Activated gamma-delta T cell treated with Interleukin-2 at 50 U/mL for 16 hours (primary cell): ENCODE results near the gene HS6ST3.

Experiments
- DNase-seq: peaks from one replicate; pipeline ENCODE4 v3.0.0-alpha.2; 2020

The HS6ST3 gene

DNA sequence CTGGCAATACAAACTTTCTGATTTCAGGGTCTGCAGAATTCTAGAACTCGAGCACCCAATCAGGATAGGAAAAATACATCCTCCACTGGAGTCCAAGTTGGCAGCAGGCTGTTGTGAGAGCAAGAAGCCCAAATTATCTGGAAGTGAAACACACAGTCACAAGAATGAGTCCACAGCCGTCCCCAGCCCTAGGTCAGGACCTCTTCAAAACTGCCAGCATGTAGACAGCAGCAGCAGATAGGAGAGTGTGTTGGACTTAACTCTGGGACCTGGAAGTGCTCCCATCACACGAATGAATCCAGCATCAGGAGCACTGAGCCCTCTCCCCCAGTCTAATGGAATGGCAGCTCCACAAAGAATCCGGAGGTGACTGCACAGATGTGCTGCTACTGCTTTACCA lies 483.7 kb downstream of the HS6ST3 start:
- DNase-seq = no peak

DNA sequence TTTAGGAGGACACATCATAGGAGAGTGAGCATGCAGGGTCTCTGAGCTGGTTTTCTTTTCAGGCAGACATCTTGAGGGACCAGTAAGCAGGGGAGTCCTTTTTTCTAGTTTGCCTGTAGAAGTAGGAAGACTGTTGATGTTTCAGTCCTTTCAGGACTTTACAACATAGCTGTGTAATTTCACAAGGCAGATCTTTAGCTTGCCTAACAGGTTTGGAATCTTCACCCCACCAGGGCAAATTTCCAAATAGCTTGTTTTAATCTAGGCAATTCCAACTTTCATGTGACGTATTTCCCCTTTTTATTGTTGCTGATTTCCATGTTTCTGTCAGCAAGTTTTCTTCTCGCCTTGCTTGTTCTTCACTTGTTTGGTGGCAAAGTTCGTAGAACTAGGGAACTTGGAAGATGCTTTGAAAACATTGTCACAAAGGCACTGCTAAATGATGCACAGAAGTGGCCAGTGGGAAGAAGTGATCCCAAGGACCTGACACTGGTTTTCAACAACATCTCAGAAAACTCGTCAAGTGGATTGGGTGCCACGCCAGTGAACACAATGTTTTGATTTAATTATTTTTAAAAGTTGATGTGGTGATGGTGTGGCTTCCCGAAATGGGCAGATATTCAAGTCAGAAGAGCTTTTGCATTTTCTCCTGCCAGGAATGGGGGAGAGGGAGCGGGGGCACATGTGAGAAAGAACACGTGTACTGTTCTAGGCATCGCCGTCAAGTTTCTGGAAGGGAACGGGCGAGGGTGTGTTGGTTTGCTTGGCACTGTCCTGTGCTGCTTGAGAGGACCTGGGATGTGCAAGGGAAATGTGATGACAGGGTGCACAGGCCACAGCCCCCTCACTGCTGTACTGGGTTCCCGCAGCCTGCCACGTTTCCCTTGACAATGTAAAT lies 485.8 kb downstream of the HS6ST3 start:
- DNase-seq = no peak

DNA sequence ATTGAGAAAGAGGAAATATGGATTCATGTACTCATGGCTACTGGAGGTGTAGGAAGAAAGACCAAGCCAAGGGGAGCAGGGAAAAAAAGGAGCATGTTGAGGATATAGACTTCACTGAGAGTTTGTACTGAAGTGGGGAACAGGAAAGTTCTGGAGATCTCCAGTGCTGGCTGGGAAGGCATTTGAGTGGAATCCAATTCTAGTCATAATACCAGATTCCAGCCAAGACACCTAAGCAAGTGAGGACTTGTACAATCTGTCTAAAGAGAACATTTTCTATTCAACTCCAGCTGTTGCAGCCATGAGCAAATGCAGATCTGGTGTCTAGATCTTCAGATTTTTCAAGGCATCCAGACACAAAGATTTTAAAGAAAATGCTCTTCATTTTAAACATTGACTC lies 491.8 kb downstream of the HS6ST3 start:
- no peak for DNase-seq

DNA sequence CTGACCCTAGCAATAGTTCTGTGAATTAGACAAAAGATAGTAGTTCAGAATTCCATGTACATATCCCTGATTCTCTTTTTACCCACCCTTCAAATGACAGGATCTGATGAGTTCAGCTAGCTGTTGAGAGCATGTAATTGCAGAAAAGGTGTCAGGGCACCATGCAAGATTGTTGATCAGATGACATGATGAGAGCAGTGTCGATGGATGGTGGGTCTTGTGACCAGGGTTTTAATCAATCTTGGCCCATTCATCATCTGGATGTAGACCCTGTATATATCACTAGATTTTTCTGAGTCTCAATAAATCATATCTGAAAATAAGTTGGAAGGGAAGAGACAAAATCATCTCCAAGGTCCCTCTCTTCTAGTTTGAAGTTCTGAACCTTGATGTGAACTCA lies 525.3 kb downstream of the HS6ST3 start:
- no peak for DNase-seq

DNA sequence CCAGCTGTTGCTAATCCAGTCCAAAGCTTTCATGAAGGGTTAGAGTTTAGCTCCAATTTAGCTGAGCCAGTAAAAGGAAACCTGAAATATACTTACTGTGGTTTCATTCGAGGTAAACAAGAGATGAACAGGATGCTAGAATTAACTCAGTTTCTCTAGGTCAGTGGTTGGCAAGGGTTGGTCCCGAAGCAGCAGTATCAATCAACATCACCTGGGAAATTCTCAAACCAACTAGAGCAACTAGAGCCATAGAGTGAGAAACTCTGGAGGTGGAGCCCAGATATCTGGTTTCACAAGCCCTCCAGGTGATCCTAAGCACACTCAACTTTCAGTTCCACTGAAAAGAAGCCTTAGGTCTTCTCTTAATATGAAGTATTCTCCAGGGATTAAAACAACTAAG lies 527.6 kb downstream of the HS6ST3 start:
- DNase-seq = no peak

DNA sequence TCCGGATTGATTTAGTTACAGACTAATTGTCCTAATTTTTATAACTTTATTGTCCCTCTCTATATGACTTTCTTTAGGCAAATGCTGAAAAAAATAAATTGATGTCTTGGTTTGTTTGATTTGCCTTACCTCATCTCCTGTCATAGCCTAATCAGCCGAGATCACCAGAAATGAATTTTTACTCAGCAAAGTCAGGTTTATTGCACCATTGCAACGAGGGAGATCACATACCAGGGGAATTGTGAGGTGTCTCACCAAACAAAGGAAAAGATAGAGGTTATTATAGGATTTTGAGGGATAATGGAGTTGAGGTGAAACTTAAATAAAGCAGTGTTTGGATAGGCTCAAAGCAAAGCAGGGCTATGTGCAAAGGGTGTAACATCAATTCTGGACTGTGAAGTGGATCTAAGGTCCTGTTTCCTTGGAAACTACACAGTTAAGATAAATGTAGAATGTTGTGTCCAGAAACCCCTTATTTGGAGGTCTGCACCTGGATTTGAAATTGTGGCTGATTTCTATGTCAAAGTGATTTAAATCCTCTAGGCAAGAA lies 531.8 kb downstream of the HS6ST3 start:
- DNase-seq = no peak

DNA sequence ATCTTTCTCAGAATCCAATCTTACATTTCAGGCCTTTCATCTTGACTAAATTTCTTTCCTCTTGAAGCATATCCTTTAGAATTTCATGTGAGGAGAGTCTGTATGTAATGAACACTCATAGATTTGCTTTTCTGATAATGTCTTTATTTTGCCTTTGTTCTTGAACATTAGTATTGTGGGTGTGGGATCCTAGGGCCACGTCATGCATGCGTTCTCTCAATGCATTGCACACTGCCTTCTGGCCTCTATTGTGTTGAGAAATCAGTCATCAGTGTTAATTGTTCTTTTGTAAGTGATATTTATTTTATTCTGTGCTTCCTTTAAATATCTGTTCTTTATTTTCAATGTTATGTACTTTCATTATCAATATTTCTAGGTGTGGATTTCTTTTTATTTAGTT lies 539.4 kb downstream of the HS6ST3 start:
- DNase-seq = no peak

DNA sequence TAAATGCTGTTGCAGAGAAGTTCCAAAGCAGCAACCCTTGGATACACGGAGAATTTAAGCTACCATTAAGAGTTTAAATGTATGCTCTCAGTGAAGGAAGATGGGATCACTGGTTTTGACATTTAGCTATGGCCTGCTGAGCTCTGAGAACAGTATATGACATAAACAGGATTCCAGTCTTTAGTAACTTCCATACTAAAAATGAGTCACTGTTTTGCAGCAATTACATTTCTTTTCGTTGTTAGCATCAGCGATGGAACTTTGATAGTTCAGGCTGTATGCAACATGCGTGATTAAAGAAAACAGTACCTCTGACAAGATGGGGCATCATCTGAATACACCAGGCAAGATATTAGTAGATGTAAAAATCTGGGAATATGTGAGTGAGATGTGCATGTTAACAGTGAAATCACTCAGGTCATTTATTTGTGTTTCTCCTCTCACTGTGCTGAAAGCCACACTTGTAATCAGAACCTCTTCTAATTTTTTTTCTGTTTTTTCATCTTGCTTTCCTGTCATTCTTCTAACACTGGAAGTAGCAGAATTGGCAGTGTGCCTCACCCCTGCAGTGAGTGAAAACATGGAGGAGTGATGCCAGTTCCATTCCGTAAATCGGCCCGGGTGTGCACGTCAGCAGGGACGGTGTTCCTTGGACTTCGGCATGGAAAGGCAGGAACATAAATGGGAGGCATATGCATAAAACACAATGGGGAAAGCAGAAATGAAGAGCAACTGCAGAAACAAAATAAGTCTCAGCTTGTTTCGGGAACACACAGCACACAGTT lies 542.8 kb downstream of the HS6ST3 start:
- no peak for DNase-seq

DNA sequence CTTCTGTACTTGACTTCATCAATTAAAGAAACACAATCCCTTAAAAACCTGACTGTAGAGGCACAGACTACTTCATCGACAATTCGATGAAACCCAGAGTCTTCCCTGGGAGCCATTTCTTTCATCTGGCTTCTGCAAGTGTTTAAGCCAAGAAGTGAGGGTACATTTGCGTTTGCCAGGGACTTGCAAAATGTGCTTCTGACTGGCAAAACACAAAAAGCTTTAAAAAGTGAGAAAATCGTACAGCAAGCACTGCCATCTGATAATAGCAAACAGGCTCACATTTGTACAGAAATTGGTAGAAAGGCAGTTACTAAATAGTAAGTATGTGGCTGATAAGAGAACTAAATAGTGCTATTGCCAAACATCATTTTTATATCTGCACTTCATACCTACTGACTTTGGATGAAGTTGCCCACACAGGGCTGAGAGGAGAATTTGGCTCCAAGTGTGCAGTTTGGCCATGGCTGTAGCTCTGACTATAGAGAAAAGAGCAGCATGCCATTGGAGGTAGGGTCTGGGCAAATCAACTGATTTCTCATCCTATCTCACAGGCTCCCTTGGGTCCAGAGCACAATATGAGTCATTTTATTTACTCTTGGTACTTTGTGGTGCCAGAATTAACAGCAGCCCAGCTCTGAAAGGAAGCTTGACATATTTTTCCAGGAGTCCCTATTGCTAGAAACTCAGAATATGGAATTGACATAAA lies 546.2 kb downstream of the HS6ST3 start:
- no peak for DNase-seq

DNA sequence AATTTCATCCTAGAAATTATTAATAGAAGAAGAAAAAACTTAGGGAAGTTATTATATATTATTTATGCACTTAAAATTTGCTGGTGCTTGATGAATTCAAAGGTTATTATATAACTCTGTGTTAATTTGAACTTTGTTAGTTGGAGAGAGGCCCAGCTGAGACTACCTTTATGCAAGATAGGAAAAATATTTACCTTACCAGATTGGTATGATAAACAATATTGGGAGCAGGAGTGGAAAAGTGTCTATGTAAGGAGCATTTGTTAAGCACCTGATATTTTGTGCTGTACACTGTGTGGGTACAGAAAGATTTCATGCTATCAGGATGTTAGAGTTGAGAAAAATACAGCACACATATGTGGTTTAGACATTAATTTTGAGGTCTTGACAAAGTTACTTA lies 547.1 kb downstream of the HS6ST3 start:
- DNase-seq = no peak

DNA sequence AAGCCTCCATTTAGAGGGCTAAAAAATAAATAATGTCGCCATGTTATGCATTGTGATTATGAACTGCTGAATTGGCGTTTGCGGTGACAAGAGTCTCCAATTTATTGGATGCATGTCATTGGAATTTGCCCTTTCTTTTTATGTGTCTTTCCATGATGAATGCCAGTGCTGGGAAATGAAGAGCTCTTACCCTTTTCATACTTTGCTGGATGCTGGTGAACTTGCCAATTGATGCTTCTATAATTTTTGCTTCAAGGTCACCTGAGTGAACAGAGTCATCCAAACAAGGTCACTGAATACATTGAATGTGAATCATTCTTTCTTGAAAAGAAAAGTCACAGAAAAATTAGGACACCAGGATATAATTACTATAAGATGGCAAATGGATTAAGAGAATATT lies 556.2 kb downstream of the HS6ST3 start:
- DNase-seq = no peak

DNA sequence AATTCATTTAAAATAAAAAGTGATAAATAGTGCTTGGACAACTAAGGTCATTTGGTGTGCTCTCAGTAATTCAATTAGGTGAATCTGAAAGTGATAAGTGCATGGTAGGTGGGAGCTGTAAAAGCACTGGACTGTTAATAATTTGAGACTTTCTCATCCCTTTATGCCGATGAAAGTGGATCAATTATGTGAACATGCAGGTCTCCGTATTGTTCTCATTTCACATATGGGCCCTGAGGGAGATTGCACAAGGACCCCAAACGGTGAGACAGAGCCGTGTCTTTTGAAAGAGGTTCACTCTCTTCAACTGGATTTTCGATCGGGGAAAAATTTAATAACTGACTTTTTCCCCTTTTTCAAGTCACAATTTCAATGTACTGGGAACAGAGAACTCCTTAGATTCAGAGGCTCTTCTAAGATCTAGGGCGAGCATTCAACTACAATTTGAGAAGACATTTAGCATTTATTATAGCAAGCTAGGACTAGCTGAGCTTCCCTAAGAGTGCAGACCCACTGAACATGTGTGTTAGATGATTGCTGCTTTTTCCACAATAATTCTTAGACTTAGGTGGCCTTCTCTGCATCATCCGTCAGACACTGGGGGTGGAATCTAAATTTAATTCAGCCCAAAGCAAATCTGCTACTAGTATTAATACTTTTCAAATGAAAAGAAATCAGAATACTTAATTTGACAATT lies 556.8 kb downstream of the HS6ST3 start:
- no peak for DNase-seq

DNA sequence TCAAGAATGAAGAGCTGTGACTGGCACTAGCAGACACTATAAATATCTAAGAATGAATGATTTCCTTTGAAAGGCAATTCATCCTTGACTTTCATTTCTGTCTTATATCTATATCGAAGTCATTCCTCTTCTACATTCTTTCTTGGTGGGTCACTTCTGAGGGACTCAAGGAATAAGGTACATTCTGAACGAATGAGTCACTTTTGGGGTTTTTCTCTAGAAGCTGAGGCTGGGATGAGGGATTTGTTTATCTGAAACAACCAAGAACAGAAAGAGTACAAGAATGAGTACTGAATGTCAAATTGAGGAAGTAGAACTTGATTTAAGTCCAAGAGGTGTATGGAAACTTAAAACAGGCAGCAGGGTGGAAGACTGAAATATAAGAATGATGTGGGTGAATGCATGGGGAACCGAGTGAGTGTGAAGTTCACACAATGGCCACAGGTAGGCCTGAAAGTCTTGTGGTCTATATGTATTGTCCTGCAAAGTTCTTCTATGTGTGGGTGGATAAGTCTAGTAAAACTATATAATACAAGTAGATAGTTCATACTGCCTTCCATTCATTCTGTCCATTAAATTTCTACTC lies 560.5 kb downstream of the HS6ST3 start:
- no peak for DNase-seq

DNA sequence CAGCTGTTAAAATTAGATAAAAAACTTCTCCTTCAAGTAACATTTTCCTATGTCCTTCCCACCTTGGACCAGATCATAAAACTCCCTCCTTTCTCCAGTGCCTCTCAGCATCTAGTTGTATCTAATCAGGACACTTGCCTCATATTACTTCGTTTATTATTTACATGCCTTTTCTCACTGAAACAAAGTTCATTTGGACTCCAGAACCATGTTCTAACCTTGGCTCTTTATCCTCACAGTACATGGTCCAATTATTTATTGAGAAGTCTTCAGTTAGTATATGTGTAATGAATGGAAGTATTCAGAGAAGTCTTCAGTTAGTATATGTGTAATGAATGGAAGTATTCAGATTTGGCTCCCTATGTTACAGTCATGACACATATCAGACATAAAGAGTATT lies 561.7 kb downstream of the HS6ST3 start:
- no peak for DNase-seq

DNA sequence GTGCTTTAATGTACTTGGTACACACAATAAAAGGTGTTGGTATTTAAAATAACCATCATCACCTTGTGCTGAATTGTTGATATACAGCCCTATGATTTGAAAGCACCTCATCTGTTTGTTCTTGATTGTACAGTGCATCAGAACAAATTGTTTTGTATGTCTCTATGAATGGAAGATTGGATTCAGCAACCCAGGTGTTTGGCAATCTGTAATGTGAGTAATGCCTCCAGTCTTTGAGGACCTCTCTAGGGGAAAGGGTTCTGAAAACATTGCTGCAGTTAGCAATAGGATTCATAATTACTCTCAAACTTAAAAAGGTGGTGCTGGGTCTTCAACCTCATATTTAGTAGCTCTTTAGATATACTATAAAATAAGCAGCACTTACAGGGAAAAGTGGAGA lies 562.6 kb downstream of the HS6ST3 start:
- no peak for DNase-seq

DNA sequence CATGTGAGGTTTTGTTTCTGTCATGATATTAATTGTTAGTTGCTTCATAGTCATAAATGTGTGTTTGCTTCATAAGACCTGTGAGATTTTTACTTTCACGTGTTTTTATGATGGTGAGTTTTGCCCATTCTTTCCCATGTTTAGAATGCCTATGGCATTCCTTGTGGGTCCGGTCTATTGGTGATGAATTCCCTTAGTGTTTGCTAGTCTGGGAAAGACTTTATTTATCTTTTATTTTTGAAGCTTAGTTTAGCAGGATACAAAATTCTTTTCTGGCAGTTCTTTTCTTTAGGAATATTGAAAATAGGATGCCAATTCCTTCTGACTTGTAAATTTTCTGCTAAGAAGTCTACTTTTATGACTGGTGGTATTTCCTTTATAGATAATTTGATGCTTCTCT lies 571.7 kb downstream of the HS6ST3 start:
- DNase-seq = no peak

DNA sequence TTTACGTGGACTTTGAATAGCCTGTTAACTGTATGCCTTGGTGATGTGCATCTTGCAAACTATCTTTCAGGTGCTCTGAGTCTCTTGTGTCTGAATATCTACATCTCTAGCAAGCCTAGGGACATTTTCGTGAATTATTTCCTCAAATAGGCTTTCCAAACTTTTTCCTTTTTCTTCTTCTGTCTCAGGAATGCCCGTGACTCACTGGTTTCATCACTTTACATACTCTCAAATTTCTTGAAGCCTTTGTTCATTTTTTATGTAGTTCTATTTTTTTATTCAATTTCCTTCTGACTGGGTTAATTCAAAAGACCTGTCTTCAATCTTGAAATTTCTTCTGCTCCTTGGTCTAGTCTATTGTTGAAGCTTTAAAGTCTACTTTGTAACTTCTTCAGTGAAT lies 572.1 kb downstream of the HS6ST3 start:
- no peak for DNase-seq

DNA sequence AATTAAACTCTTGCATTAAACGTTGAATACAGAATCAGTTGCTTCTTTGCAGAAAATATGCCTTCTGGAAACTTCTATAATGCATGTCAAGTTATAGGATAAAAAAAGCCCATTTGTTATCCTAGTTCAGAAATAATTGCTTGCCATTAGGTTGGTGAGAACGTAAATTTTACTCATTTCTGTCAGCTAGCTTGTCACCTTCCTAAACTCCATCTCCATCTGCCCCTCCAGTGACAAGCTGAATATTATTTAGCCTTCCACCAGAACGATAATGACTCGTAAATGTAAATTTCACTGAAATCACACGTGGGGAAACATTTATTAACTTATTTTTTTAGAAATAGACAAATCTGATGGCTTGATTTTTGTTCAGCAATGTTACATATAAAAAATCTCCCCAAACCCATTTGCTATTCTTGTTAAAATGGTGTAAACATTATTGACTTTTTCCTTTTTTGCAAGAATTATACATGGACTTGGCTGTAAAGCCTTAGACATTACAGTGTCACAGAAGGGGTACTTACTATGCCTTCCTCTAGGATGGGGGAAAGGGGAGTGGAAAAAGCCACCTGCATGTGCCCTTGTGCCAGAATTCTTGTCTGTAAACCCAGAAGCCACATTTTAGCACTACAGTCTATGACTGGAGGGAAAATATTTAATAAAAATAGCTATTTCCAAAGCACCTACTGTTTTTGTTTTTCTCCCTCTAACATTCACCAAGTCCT lies 577.5 kb downstream of the HS6ST3 start:
- no peak for DNase-seq

DNA sequence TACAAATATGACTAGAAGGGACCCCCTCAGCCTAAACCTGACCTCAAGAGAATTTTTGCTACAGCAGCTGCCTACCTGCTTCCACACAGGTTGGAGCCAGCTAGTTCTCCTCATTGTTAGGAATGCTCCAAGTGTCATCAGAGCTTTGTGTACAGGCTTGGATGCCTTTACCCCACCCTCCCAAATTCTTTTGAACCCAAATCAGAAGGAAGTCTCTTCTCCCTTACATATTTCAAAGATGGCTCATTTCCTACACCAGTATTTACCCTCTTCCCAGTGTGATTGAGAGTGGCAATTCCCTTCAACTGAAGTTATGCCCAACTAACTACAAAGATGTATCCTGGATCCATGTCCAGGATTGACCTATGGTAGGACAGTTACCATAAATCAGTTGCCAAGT lies 581.2 kb downstream of the HS6ST3 start:
- DNase-seq = no peak

DNA sequence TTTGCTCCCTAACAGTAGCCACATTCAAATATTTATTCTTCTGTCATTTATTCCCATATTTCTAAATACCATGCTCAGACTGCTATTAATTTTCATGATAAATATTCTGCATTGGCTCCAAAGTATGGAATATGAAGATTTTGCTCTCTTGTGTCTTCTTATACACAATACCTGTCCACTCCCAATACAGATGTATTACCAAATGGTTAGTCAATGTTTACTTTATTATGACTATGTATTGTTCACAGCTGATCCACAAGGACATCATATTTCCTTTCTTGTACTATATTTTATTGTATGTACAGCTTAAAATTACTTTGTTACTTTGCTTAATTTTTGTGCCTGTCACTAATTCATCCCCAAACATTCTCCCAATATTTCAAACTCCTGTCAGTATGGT lies 582.1 kb downstream of the HS6ST3 start:
- no peak for DNase-seq

DNA sequence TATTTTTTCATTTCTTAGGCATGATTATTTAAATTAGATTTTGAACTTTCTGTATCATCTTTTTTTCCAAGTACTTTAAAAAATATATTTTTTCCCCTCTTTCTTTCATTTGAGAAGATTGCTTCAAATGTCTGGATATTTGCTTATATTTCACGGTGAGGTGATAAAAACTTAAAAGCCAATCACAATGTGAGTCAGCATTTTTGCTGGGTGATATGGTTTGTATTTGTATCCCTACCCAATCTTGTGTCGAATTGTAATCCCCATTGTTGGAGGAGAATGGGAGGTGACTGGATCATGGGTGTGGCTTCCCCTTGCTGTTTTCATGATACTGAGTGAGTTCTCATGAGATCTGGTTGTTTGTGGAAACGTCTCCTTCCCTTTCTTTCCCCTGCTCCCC lies 583.9 kb downstream of the HS6ST3 start:
- no peak for DNase-seq

DNA sequence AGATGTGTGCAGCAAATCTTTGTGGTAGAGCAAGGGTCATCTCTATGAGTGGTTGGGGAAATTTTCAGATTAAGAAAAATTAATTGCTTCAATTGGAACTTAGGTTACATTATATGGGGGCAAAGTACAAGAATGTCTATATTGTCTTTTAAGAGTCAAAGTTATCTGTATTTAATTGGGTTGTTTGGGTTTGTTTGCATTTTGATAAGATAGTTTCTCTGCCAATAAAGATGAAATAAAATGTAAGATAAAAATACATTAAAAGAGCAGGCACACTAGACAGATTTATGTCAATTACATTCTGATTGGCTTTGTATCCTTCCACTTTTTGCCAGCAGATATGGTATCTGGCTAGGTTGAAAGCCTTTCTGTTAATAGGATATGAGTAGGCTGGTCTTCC lies 587.1 kb downstream of the HS6ST3 start:
- DNase-seq = no peak
